ENCODE results near the gene RPUSD1. TPM values are rescaled to one million over a fixed set of nuclear protein-coding genes. Genes with fewer than 3 reads are reported as not detected.

RPUSD1 gene
- total and polyA plus RNA-seq, 2 of the 13 experiments (the other 11 are each of a cell fraction or from before 2014, with no cell fraction given) = 13.1 to 26.2 TPM

DNA sequence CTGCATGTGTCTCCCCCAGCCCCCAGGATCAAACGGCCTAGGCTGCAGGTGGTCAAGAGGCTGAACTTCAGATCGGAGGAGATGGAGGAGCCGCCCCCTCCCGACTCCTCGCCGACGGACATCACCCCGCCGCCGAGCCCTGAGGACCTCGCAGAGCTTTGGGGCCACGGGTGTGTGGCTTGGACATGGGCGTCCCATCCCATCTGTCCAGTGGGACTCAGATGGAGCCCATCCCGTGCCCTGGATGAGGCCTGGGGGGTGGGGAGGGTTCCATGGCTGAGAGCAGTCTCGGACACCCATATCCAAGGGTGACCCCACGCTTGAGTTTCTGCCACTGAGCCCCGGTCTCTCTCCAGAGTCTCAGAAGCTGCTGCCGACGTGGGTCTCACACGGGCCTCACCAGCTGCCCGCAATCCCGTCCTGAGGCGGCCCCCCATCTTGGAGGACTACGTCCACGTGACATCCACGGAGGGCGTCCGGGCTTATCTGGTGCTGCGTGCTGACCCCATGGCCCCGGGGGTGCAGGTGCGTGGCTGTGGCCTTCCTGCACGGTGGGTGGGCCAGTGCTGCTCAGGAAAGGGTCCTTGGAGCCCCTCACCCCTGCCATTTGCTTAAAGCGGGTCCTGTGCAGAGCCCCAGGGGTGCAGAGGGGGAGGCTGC lies 1.1 kb upstream of the RPUSD1 start (continued):
- TF ChIP-seq ZNF367 (CRISPR knock-in tag; IDR thresholded peaks at IDR 0.05; ENCODE audit: borderline replicate concordance) = no peak
- no peak for TF ChIP-seq ELF4 (CRISPR knock-in tag; IDR thresholded peaks at IDR 0.05; ENCODE audit: borderline replicate concordance)
- TF ChIP-seq ATF7-NPFF (CRISPR knock-in tag; IDR thresholded peaks at IDR 0.05; ENCODE audit: low read depth) = 0 out of 2 replicates have a peak, but pooled peaks have one; percentile 5
- TF ChIP-seq, protein P1, sequence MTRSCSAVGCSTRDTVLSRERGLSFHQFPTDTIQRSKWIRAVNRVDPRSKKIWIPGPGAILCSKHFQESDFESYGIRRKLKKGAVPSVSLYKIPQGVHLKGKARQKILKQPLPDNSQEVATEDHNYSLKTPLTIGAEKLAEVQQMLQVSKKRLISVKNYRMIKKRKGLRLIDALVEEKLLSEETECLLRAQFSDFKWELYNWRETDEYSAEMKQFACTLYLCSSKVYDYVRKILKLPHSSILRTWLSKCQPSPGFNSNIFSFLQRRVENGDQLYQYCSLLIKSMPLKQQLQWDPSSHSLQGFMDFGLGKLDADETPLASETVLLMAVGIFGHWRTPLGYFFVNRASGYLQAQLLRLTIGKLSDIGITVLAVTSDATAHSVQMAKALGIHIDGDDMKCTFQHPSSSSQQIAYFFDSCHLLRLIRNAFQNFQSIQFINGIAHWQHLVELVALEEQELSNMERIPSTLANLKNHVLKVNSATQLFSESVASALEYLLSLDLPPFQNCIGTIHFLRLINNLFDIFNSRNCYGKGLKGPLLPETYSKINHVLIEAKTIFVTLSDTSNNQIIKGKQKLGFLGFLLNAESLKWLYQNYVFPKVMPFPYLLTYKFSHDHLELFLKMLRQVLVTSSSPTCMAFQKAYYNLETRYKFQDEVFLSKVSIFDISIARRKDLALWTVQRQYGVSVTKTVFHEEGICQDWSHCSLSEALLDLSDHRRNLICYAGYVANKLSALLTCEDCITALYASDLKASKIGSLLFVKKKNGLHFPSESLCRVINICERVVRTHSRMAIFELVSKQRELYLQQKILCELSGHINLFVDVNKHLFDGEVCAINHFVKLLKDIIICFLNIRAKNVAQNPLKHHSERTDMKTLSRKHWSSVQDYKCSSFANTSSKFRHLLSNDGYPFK (CRISPR knock-in tag; IDR thresholded peaks at IDR 0.05; ENCODE audit: borderline replicate concordance) = no peak
- TF ChIP-seq MXD3 (CRISPR knock-in tag; IDR thresholded peaks at IDR 0.05) = no peak
- TF ChIP-seq ZBTB39 (CRISPR knock-in tag; IDR thresholded peaks at IDR 0.05) = no peak
- TF ChIP-seq ZFP36L2 (CRISPR knock-in tag; IDR thresholded peaks at IDR 0.05) = no peak
- TF ChIP-seq MTA1 (CRISPR knock-in tag; IDR thresholded peaks at IDR 0.05; ENCODE audit: borderline replicate concordance) = 0 out of 2 replicates have a peak, but pooled peaks have one; percentile 10
